ENCODE measurements around the gene IFI44. TPM values are rescaled to one million over a fixed set of nuclear protein-coding genes. Genes with fewer than 3 reads are reported as not detected.

IFI44 gene
- total and polyA plus RNA-seq, 2 donors (not counting 1 experiment from before 2014, with no cell fraction given): 13.7 to 28.9 TPM

DNA sequence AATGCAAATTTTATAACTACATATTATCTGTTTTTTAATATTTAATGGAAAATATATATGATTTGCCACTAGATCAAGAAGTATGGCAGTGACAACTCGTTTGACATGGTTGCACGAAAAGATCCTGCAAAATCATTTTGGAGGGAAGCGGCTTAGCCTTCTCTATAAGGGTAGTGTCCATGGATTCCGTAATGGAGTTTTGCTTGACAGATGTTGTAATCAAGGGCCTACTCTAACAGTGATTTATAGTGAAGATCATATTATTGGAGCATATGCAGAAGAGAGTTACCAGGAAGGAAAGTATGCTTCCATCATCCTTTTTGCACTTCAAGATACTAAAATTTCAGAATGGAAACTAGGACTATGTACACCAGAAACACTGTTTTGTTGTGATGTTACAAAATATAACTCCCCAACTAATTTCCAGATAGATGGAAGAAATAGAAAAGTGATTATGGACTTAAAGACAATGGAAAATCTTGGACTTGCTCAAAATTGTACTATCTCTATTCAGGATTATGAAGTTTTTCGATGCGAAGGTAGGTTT is 556 bp downstream of the IFI44 start:
- DNase-seq (ENCODE audit: low read depth in 2 of 2): peak; percentile 5 to 22
- H3K27ac ChIP-seq (ENCODE audit: insufficient read depth, low read length): no peak overlapping the region
- peak overlapping the region; percentile 4 to 72 (median 43) for H3K4me3 ChIP-seq (replicated peaks in 1 of 4; ENCODE audit: control extremely low read depth in 1 of 4, insufficient read depth in 1 of 4, low read depth in 3 of 4, low read length in 4 of 4)
- H3K36me3 ChIP-seq (ENCODE audit: control insufficient read depth, insufficient read depth, low read length): no peaks in the 10 kb centered on the region
- H3K27me3 ChIP-seq (ENCODE audit: control insufficient read depth, insufficient read depth, low read length): no peaks in the 10 kb centered on the region
- H3K9me3 ChIP-seq (ENCODE audit: control insufficient read depth, insufficient read depth, low read depth, low read length): no peaks in the 10 kb centered on the region
- peak overlapping the region; percentile 46 for H3K4me2 ChIP-seq (ENCODE audit: extremely low read depth, insufficient read depth, low read length)
- no peaks in the 10 kb centered on the region for H4K20me1 ChIP-seq (ENCODE audit: control insufficient read depth, extremely low read depth, insufficient read depth, low read length)
- H3K79me2 ChIP-seq (ENCODE audit: control insufficient read depth, insufficient read depth, low read length): no peaks in the 10 kb centered on the region
- peak overlapping the region; percentile 70 for H2AFZ ChIP-seq (ENCODE audit: low read length)
- H3K4me1 ChIP-seq (ENCODE audit: control insufficient read depth, extremely low read depth, insufficient read depth, low read length): no peaks in the 10 kb centered on the region
- no peak overlapping the region for H3K9ac ChIP-seq (ENCODE audit: insufficient read depth, low read length)
- TF ChIP-seq EZH2 (IDR thresholded peaks at IDR 0.05; ENCODE audit: low read length, missing control alignments): no peak
- TF ChIP-seq, protein P1, sequence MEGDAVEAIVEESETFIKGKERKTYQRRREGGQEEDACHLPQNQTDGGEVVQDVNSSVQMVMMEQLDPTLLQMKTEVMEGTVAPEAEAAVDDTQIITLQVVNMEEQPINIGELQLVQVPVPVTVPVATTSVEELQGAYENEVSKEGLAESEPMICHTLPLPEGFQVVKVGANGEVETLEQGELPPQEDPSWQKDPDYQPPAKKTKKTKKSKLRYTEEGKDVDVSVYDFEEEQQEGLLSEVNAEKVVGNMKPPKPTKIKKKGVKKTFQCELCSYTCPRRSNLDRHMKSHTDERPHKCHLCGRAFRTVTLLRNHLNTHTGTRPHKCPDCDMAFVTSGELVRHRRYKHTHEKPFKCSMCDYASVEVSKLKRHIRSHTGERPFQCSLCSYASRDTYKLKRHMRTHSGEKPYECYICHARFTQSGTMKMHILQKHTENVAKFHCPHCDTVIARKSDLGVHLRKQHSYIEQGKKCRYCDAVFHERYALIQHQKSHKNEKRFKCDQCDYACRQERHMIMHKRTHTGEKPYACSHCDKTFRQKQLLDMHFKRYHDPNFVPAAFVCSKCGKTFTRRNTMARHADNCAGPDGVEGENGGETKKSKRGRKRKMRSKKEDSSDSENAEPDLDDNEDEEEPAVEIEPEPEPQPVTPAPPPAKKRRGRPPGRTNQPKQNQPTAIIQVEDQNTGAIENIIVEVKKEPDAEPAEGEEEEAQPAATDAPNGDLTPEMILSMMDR (conservative IDR thresholded peaks at IDR 0.05 in 1 of 2, IDR thresholded peaks at IDR 0.05 in 1 of 2; ENCODE audit: low read depth in 1 of 2, low read length in 2 of 2): no peak

- Histone ChIP-seq H3K9me3 (ENCODE audit: control insufficient read depth, insufficient read depth, low read depth, low read length) (no peaks in the 10 kb centered on the region), H3K4me2 (ENCODE audit: extremely low read depth, insufficient read depth, low read length) (peak overlapping the region; percentile 46), H2AFZ (ENCODE audit: low read length) (peak overlapping the region; percentile 40), H3K27me3 (ENCODE audit: control insufficient read depth, insufficient read depth, low read length) (no peaks in the 10 kb centered on the region), H3K27ac (ENCODE audit: insufficient read depth, low read length) (no peak overlapping the region), H3K4me1 (ENCODE audit: control insufficient read depth, extremely low read depth, insufficient read depth, low read length) (no peaks in the 10 kb centered on the region), H3K9ac (ENCODE audit: insufficient read depth, low read length) (no peak overlapping the region), H4K20me1 (ENCODE audit: control insufficient read depth, extremely low read depth, insufficient read depth, low read length) (no peaks in the 10 kb centered on the region), H3K4me3 (replicated peaks in 1 of 4; ENCODE audit: control extremely low read depth in 1 of 4, insufficient read depth in 1 of 4, low read depth in 3 of 4, low read length in 4 of 4) (peak overlapping the region; percentile 23 to 72 (median 44)), H3K79me2 (ENCODE audit: control insufficient read depth, insufficient read depth, low read length) (no peaks in the 10 kb centered on the region), H3K36me3 (ENCODE audit: control insufficient read depth, insufficient read depth, low read length) (no peaks in the 10 kb centered on the region)
- peak; percentile 39 to 41 for DNase-seq (ENCODE audit: low read depth in 2 of 2)
- TF ChIP-seq, protein P1 (conservative IDR thresholded peaks at IDR 0.05 in 1 of 2, IDR thresholded peaks at IDR 0.05 in 1 of 2; ENCODE audit: low read depth in 1 of 2, low read length in 2 of 2): no peak
- TF ChIP-seq EZH2 (IDR thresholded peaks at IDR 0.05; ENCODE audit: low read length, missing control alignments): no peak
Observed at GRCh38 chr1:78651241-78651640, 1.6 kb downstream of the IFI44 start.

GRCh38 chr1:78652019-78652560 is 2.5 kb downstream of the IFI44 start:
- TF ChIP-seq, protein P1 (conservative IDR thresholded peaks at IDR 0.05 in 1 of 2, IDR thresholded peaks at IDR 0.05 in 1 of 2; ENCODE audit: low read depth in 1 of 2, low read length in 2 of 2): no peak
- TF ChIP-seq EZH2 (IDR thresholded peaks at IDR 0.05; ENCODE audit: low read length, missing control alignments): no peak
- no peak overlapping the region for H3K4me2 ChIP-seq (ENCODE audit: extremely low read depth, insufficient read depth, low read length)

More at GRCh38 chr1:78652019-78652560, 2.5 kb downstream of the IFI44 start:
- H2AFZ ChIP-seq (ENCODE audit: low read length): no peak overlapping the region
- no peaks in the 10 kb centered on the region for H3K79me2 ChIP-seq (ENCODE audit: control insufficient read depth, insufficient read depth, low read length)
- no peaks in the 10 kb centered on the region for H3K27me3 ChIP-seq (ENCODE audit: control insufficient read depth, insufficient read depth, low read length)
- no peak overlapping the region for H3K9ac ChIP-seq (ENCODE audit: insufficient read depth, low read length)
- H3K4me3 ChIP-seq (replicated peaks in 1 of 4; ENCODE audit: control extremely low read depth in 1 of 4, insufficient read depth in 1 of 4, low read depth in 3 of 4, low read length in 4 of 4): peak overlapping the region in 2 of 4 experiments; percentile 60 to 72
- no peaks in the 10 kb centered on the region for H4K20me1 ChIP-seq (ENCODE audit: control insufficient read depth, extremely low read depth, insufficient read depth, low read length)
- H3K27ac ChIP-seq (ENCODE audit: insufficient read depth, low read length): no peak overlapping the region
- no peaks in the 10 kb centered on the region for H3K4me1 ChIP-seq (ENCODE audit: control insufficient read depth, extremely low read depth, insufficient read depth, low read length)
- H3K9me3 ChIP-seq (ENCODE audit: control insufficient read depth, insufficient read depth, low read depth, low read length): no peaks in the 10 kb centered on the region
- no peaks in the 10 kb centered on the region for H3K36me3 ChIP-seq (ENCODE audit: control insufficient read depth, insufficient read depth, low read length)
- no peak for DNase-seq (ENCODE audit: low read depth in 2 of 2)
